ENCODE results near the gene ADD3. TPM values are rescaled to one million over a fixed set of nuclear protein-coding genes. Genes with fewer than 3 reads are reported as not detected.

The ADD3 gene
- total and polyA plus RNA-seq, 2 of the 13 experiments (the other 11 are each of a cell fraction or from before 2014, with no cell fraction given): 44.7 to 57.5 TPM

DNA sequence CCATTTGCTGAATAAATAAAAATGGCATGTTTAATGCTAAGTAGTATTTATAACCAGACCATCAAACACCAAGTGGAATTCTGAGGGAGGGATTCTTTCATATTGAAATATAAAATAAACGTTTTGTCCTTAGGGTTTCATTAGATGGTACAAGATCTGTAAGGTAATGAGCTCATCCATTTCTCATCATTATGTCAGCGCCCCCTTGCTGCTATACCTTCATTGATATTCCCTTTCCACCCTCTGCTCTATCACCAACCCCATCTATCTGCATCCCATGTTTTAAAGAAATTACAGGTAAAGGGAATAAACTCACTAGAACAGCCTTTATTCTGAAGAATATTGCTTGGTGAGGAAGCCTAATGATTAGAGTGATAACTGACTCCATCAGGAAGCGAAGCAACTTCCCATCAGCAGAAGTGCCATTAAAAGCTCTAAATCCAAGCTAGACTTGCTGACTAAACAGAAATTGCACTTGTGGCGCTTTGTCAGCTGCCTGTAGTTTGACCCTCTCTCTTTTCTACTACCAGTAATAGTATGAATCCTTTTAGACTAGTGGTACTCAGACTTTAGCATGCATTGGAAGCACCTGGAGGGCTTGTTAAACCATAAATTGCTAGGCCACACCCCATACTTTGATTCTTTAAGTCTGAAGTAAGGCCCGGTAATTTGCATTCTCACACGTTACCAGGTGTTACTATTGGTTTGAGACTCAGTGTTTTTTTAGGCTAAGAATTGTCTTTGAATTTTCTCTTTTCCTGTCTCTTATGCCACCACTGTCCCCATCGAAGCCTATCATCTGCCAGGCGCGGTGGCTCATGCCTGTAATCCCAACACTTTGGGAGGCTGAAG lies 27.5 kb downstream of the ADD3 start:
- DNase-seq (ENCODE audit: low spot score) (no peak), FAIRE-seq (no peak), ATAC-seq (no peak)
- intact Hi-C loops (cut with micrococcal nuclease; ENCODE audit: unreplicated experiment): no loop called here
- H2AFZ ChIP-seq (ENCODE audit: low read length): no peak overlapping the region
- H3K9me3 ChIP-seq (ENCODE audit: low read length): no peaks in the 10 kb centered on the region
- H3K4me1 ChIP-seq (ENCODE audit: insufficient read depth, low read length): no peaks in the 10 kb centered on the region
- BruUV-seq (replicated peaks): no TSS peak
- H3K79me2 ChIP-seq (ENCODE audit: insufficient read depth, low read length): peaks cover 34% of the 10 kb centered on the region
- no peaks in the 10 kb centered on the region for H3K36me3 ChIP-seq (replicated peaks in 1 of 2; ENCODE audit: control insufficient read depth in 1 of 2, insufficient read depth in 2 of 2, low read length in 2 of 2)
- H3K4me2 ChIP-seq (ENCODE audit: low read depth, low read length): no peak overlapping the region
- 94% methylated on average over 9 of the region's 9 CpGs for WGBS (ENCODE audit: low lambda C conversion rate)
- H3K9ac ChIP-seq (ENCODE audit: insufficient read depth, low read depth, low read length): no peak overlapping the region
- in situ Hi-C loops (cut with HindIII; ENCODE audit: extremely low pct_ligation_motif_present, low pct_unique_long_range_greater_than_20kb): no loop called here
- no peak overlapping the region for H3K4me3 ChIP-seq (replicated peaks in 1 of 3; ENCODE audit: insufficient read depth in 1 of 3, low read depth in 2 of 3, low read length in 3 of 3)
- no peaks in the 10 kb centered on the region for H3K27me3 ChIP-seq (ENCODE audit: control insufficient read depth in 1 of 2, insufficient read depth in 2 of 2, low read length in 2 of 2)
- H4K20me1 ChIP-seq (ENCODE audit: insufficient read depth, low read length): no peaks in the 10 kb centered on the region
- ChIA-PET CTCF (ENCODE audit: low intra/inter-chr PET ratio, low total read pairs) (no interaction called here), POLR2A (interaction anchor here (1.8 kb wide), 1 partner anchor 28 kb away, joined by 4 read pairs; the partner anchor contains the start of gene ADD3)
- TF ChIP-seq RARA (CRISPR knock-in tag; IDR thresholded peaks at IDR 0.05): no peak
- no peak for TF ChIP-seq GLI4 (CRISPR knock-in tag; IDR thresholded peaks at IDR 0.05; ENCODE audit: borderline replicate concordance)
- TF ChIP-seq ZBTB42 (CRISPR knock-in tag; IDR thresholded peaks at IDR 0.05): no peak
- TF ChIP-seq MAFK (conservative IDR thresholded peaks at IDR 0.05 in 1 of 2, IDR thresholded peaks at IDR 0.05 in 1 of 2; ENCODE audit: low read length in 2 of 2): peak; percentile 86 to 94
- TF ChIP-seq MAFF (IDR thresholded peaks at IDR 0.05; ENCODE audit: low read depth, low read length): peak; percentile 88
- H3K27ac ChIP-seq (ENCODE audit: extremely low read length, insufficient read depth, low read length): no peak overlapping the region

DNA sequence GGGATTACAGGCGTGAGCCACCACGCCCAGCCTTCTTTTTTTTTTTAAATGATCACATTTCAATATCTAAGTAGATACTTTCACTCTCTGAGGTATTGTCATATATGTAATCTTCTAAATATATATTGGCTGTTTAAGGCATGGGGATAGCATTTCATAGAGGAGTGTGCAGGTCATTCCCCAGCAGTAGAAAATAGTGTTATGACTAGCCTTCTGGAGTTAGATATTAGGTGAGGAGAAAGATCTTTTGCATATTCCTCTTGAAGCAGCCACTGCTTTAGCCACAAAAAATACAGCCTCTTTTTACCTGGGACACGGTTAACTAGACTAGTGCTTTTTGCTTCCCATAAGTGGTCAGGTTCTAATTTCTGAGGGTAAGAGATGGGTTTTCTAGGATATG lies 28.9 kb downstream of the ADD3 start:
- Histone ChIP-seq H3K79me2 (ENCODE audit: insufficient read depth, low read length) (peaks cover 26% of the 10 kb centered on the region), H3K4me1 (ENCODE audit: insufficient read depth, low read length) (peaks cover 10% of the 10 kb centered on the region; the same call in 1 of the 2 replicates), H3K36me3 (replicated peaks in 1 of 2; ENCODE audit: control insufficient read depth in 1 of 2, insufficient read depth in 2 of 2, low read length in 2 of 2) (no peaks in the 10 kb centered on the region), H3K9ac (ENCODE audit: insufficient read depth, low read depth, low read length) (no peak overlapping the region), H2AFZ (ENCODE audit: low read length) (no peak overlapping the region), H4K20me1 (ENCODE audit: insufficient read depth, low read length) (no peaks in the 10 kb centered on the region), H3K9me3 (ENCODE audit: low read length) (no peaks in the 10 kb centered on the region), H3K4me2 (ENCODE audit: low read depth, low read length) (no peak overlapping the region), H3K4me3 (replicated peaks in 1 of 3; ENCODE audit: insufficient read depth in 1 of 3, low read depth in 2 of 3, low read length in 3 of 3) (no peak overlapping the region), H3K27me3 (ENCODE audit: control insufficient read depth in 1 of 2, insufficient read depth in 2 of 2, low read length in 2 of 2) (no peaks in the 10 kb centered on the region), H3K27ac (ENCODE audit: extremely low read length, insufficient read depth, low read length) (no peak overlapping the region)
- intact Hi-C loops (cut with micrococcal nuclease; ENCODE audit: unreplicated experiment) (no loop called here), in situ Hi-C loops (cut with HindIII; ENCODE audit: extremely low pct_ligation_motif_present, low pct_unique_long_range_greater_than_20kb) (no loop called here)
- CTCF ChIA-PET (ENCODE audit: low intra/inter-chr PET ratio, low total read pairs): no interaction called here
- POLR2A ChIA-PET: no interaction called here
- FAIRE-seq (no peak), ATAC-seq (no peak), DNase-seq (ENCODE audit: low spot score) (no peak)
- BruUV-seq (replicated peaks): no TSS peak
- 96% methylated on average over 3 of the region's 3 CpGs for WGBS (ENCODE audit: low lambda C conversion rate)
- TF ChIP-seq, protein P1, sequence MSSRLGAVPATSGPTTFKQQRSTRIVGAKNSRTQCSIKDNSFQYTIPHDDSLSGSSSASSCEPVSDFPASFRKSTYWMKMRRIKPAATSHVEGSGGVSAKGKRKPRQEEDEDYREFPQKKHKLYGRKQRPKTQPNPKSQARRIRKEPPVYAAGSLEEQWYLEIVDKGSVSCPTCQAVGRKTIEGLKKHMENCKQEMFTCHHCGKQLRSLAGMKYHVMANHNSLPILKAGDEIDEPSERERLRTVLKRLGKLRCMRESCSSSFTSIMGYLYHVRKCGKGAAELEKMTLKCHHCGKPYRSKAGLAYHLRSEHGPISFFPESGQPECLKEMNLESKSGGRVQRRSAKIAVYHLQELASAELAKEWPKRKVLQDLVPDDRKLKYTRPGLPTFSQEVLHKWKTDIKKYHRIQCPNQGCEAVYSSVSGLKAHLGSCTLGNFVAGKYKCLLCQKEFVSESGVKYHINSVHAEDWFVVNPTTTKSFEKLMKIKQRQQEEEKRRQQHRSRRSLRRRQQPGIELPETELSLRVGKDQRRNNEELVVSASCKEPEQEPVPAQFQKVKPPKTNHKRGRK (CRISPR knock-in tag; IDR thresholded peaks at IDR 0.05): no peak
- no peak for TF ChIP-seq GATAD2A (CRISPR knock-in tag; IDR thresholded peaks at IDR 0.05)
- no peak for TF ChIP-seq ZBTB3 (CRISPR knock-in tag; IDR thresholded peaks at IDR 0.05; ENCODE audit: borderline replicate concordance, low read depth)
- TF ChIP-seq ONECUT2 (CRISPR knock-in tag; IDR thresholded peaks at IDR 0.05): no peak
- no peak for TF ChIP-seq POLR2AphosphoS2 (IDR thresholded peaks at IDR 0.05; ENCODE audit: low read depth, low read length)
- TF ChIP-seq, protein P2, sequence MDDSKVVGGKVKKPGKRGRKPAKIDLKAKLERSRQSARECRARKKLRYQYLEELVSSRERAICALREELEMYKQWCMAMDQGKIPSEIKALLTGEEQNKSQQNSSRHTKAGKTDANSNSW (CRISPR knock-in tag; IDR thresholded peaks at IDR 0.05; ENCODE audit: borderline replicate concordance): no peak
- TF ChIP-seq ZBTB7B (CRISPR knock-in tag; IDR thresholded peaks at IDR 0.05): no peak
- no peak for TF ChIP-seq ZNF569 (CRISPR knock-in tag; IDR thresholded peaks at IDR 0.05; ENCODE audit: borderline replicate concordance)
- no peak for TF ChIP-seq ZNF878 (CRISPR knock-in tag; IDR thresholded peaks at IDR 0.05)
- no peak for TF ChIP-seq HNRNPL (IDR thresholded peaks at IDR 0.05; ENCODE audit: low read depth, low read length)
- TF ChIP-seq, protein P3, sequence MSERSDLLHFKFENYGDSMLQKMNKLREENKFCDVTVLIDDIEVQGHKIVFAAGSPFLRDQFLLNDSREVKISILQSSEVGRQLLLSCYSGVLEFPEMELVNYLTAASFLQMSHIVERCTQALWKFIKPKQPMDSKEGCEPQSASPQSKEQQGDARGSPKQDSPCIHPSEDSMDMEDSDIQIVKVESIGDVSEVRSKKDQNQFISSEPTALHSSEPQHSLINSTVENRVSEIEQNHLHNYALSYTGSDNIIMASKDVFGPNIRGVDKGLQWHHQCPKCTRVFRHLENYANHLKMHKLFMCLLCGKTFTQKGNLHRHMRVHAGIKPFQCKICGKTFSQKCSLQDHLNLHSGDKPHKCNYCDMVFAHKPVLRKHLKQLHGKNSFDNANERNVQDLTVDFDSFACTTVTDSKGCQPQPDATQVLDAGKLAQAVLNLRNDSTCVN (CRISPR knock-in tag; IDR thresholded peaks at IDR 0.05; ENCODE audit: borderline replicate concordance): no peak

Data from HepG2 (cell line).